ENCODE results near the gene DLX1. TPM values are rescaled to one million over a fixed set of nuclear protein-coding genes. Genes with fewer than 3 reads are reported as not detected.
"Not testable (repeated sequence)": the region's sequence is repeated elsewhere in the genome, so short reads cannot be mapped to it uniquely, and the experiment has no call there.

Gene DLX1
- total RNA-seq, 1 donor from 2014 or later = 0.61 TPM

GRCh38 chr2:172065111-172065510, 20.2 kb upstream of the DLX1 start:
- peaks cover 3% of the 10 kb centered on the region for H3K9me3 Mint-ChIP-seq (ENCODE audit: unreplicated experiment)
- peaks cover 10% of the 10 kb centered on the region for H3K4me1 Mint-ChIP-seq (ENCODE audit: low read depth, unreplicated experiment)
- TF ChIP-seq, protein P1, sequence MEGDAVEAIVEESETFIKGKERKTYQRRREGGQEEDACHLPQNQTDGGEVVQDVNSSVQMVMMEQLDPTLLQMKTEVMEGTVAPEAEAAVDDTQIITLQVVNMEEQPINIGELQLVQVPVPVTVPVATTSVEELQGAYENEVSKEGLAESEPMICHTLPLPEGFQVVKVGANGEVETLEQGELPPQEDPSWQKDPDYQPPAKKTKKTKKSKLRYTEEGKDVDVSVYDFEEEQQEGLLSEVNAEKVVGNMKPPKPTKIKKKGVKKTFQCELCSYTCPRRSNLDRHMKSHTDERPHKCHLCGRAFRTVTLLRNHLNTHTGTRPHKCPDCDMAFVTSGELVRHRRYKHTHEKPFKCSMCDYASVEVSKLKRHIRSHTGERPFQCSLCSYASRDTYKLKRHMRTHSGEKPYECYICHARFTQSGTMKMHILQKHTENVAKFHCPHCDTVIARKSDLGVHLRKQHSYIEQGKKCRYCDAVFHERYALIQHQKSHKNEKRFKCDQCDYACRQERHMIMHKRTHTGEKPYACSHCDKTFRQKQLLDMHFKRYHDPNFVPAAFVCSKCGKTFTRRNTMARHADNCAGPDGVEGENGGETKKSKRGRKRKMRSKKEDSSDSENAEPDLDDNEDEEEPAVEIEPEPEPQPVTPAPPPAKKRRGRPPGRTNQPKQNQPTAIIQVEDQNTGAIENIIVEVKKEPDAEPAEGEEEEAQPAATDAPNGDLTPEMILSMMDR (IDR thresholded peaks at IDR 0.05; ENCODE audit: partially characterized antibody, unreplicated experiment) = no peak
- DNase-seq = no peak
- no peaks in the 10 kb centered on the region for H3K27me3 Mint-ChIP-seq (ENCODE audit: unreplicated experiment)
- H3K27ac Mint-ChIP-seq (ENCODE audit: unreplicated experiment) = no peak overlapping the region
- no peaks in the 10 kb centered on the region for H3K36me3 Mint-ChIP-seq (ENCODE audit: unreplicated experiment)
- no peak overlapping the region for H3K4me3 Mint-ChIP-seq (ENCODE audit: unreplicated experiment)

DNA sequence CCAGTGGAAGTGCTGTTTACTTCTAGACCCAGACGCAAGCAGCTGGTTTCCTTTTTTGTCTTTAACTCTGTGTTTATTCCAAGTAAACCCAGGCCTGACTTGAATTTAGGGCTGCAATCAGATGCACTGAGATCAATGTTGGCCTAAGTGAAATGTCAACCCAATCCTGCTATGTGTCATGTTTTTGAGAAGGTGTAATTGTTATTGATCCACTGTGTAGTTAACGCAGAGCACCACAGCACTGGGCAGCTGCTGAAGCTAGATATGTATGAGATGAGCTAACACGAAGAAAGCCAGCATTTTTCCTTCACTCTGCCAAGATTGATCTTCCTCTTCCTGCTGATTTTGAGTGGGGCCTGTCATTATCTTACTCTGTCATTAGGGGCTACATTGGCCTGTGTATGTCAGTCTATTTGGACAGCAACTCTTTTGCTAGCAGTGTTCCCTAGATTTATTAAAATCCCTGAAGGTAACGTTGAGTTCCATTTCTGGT, 18.9 kb upstream of the DLX1 start:
- peaks cover 10% of the 10 kb centered on the region for H3K4me1 Mint-ChIP-seq (ENCODE audit: low read depth, unreplicated experiment)
- no peak overlapping the region for H3K4me3 Mint-ChIP-seq (ENCODE audit: unreplicated experiment)
- TF ChIP-seq, protein P1 (IDR thresholded peaks at IDR 0.05; ENCODE audit: partially characterized antibody, unreplicated experiment) = no peak
- H3K36me3 Mint-ChIP-seq (ENCODE audit: unreplicated experiment) = no peaks in the 10 kb centered on the region
- peak; percentile 33 for DNase-seq
- peaks cover 3% of the 10 kb centered on the region for H3K9me3 Mint-ChIP-seq (ENCODE audit: unreplicated experiment)
- H3K27me3 Mint-ChIP-seq (ENCODE audit: unreplicated experiment) = no peaks in the 10 kb centered on the region
- peak overlapping the region; percentile 85 for H3K27ac Mint-ChIP-seq (ENCODE audit: unreplicated experiment)

- H3K36me3 Mint-ChIP-seq (ENCODE audit: unreplicated experiment); H3K9me3 Mint-ChIP-seq (ENCODE audit: unreplicated experiment); H3K27ac Mint-ChIP-seq (ENCODE audit: unreplicated experiment); H3K27me3 Mint-ChIP-seq (ENCODE audit: unreplicated experiment); H3K4me3 Mint-ChIP-seq (ENCODE audit: unreplicated experiment); DNase-seq: not testable (repeated sequence)
- H3K4me1 Mint-ChIP-seq (ENCODE audit: low read depth, unreplicated experiment) = peaks cover 10% of the 10 kb centered on the region
Measured at GRCh38 chr2:172067905-172068304, 17.4 kb upstream of the DLX1 start.

DNA sequence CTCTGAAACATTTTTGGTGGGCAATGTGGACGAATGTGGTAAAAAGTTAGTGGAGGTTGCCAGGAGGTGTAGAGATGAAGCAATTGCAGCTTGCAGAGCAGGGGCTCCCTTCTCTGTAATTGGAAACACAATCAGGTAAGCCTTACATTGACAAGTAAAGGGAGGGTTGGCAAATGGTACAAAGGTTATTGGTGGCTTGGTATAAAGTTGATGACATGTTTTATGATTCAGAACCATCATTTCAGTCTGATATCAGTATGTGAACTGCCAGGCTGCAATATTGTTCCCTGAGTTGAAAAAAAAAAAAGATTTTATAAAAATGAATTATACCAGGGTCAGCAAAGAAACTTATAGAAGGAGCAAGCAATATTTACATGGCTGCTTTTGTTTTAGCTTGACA, 14.4 kb upstream of the DLX1 start:
- Mint-ChIP-seq H3K4me1 (ENCODE audit: low read depth, unreplicated experiment) (peaks cover 9% of the 10 kb centered on the region), H3K4me3 (ENCODE audit: unreplicated experiment) (no peak overlapping the region), H3K36me3 (ENCODE audit: unreplicated experiment) (no peaks in the 10 kb centered on the region), H3K9me3 (ENCODE audit: unreplicated experiment) (peaks cover 3% of the 10 kb centered on the region), H3K27me3 (ENCODE audit: unreplicated experiment) (no peaks in the 10 kb centered on the region), H3K27ac (ENCODE audit: unreplicated experiment) (no peak overlapping the region)
- no peak for DNase-seq
- TF ChIP-seq, protein P1 (IDR thresholded peaks at IDR 0.05; ENCODE audit: partially characterized antibody, unreplicated experiment) = no peak

DNA sequence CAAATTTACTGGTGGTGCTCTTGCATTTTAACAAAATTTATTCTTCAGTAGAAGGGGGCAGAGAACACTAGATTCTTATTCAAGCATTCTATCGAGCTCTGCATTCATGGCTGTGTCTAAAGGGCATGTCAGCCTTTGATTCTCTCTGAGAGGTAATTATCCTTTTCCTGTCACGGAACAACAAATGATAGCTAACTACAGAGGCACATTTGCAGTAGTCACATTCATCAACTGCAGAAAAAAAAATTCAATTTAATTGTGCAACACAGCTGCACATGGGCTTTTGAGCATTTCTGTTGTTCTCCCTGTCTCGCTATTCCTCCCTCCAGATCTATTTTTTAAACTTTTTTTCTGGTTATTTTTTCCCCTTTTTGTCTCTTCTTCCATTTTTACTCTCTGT, 13.0 kb upstream of the DLX1 start:
- H3K9me3 Mint-ChIP-seq (ENCODE audit: unreplicated experiment) = peaks cover 2% of the 10 kb centered on the region
- no peaks in the 10 kb centered on the region for H3K36me3 Mint-ChIP-seq (ENCODE audit: unreplicated experiment)
- TF ChIP-seq, protein P1 (IDR thresholded peaks at IDR 0.05; ENCODE audit: partially characterized antibody, unreplicated experiment) = no peak
- H3K4me1 Mint-ChIP-seq (ENCODE audit: low read depth, unreplicated experiment) = no peaks in the 10 kb centered on the region
- no peak for DNase-seq
- no peak overlapping the region for H3K4me3 Mint-ChIP-seq (ENCODE audit: unreplicated experiment)
- no peaks in the 10 kb centered on the region for H3K27me3 Mint-ChIP-seq (ENCODE audit: unreplicated experiment)
- no peak overlapping the region for H3K27ac Mint-ChIP-seq (ENCODE audit: unreplicated experiment)

Data from glutamatergic neuron (in vitro differentiated cells).